Activated CD8-positive, alpha-beta memory T cell treated with anti-CD3 and anti-CD28 coated beads, Interleukin-2, amount 50 U/mL, for 1 hour (primary cell): Measurements from ENCODE around the gene FBXO24.

Experiments
- DNase-seq: peaks from one replicate; pipeline ENCODE4 v3.0.0-alpha.2; 2020; ENCODE audit errors: extremely low read depth

The FBXO24 gene

GRCh38 chr7:100620804-100621203, 34.7 kb downstream of the FBXO24 start:
- no peak for DNase-seq

GRCh38 chr7:100621554-100621953, 35.4 kb downstream of the FBXO24 start:
- DNase-seq: no peak

GRCh38 chr7:100623951-100624824, 38.1 kb downstream of the FBXO24 start:
- no peak for DNase-seq

- no peak for DNase-seq
Measured at GRCh38 chr7:100626055-100626454, 39.9 kb downstream of the FBXO24 start.

GRCh38 chr7:100626530-100627237, 40.6 kb downstream of the FBXO24 start:
- peak; percentile 48 for DNase-seq

GRCh38 chr7:100627238-100627549, 41.1 kb downstream of the FBXO24 start:
- no peak for DNase-seq

- no peak for DNase-seq
Measured at GRCh38 chr7:100629117-100629716, 43.1 kb downstream of the FBXO24 start.

- no peak for DNase-seq
Measured at GRCh38 chr7:100630066-100630465, 43.9 kb downstream of the FBXO24 start.

GRCh38 chr7:100632951-100633717, 47.0 kb downstream of the FBXO24 start:
- DNase-seq: no peak

GRCh38 chr7:100639995-100640516, 53.9 kb downstream of the FBXO24 start:
- DNase-seq: no peak

GRCh38 chr7:100640517-100641440, 54.7 kb downstream of the FBXO24 start:
- DNase-seq: no peak

GRCh38 chr7:100641463-100641859, 55.3 kb downstream of the FBXO24 start, which contains the start of gene TFR2:
TFR2 (minus strand) TSS chr7:100641552; CDS start chr7:100641509, 43 bp downstream.
- no peak for DNase-seq

- DNase-seq: no peak
Measured at GRCh38 chr7:100641860-100642533, 55.9 kb downstream of the FBXO24 start.

GRCh38 chr7:100642534-100642907, 56.4 kb downstream of the FBXO24 start:
- no peak for DNase-seq

- no peak for DNase-seq
Measured at GRCh38 chr7:100649826-100650565, 63.9 kb downstream of the FBXO24 start.
